Common myeloid progenitor, CD34-positive (primary cell): ENCODE data around the gene MOB4. TPM values are rescaled to one million over a fixed set of nuclear protein-coding genes. Genes with fewer than 3 reads are reported as not detected.
"Not testable (repeated sequence)": the region's sequence is repeated elsewhere in the genome, so short reads cannot be mapped to it uniquely, and the experiment has no call there.

Experiments used
- CTCF ChIA-PET: fragments of 350-600 bp; sonication (Branson Sonifier 250); formaldehyde crosslinking; loops from one replicate; lab custom pipeline; 2021; ENCODE audit warnings: antibody characterized with exemption; lab: Charles Lee
- POLR2A ChIA-PET: fragments of 350-600 bp; sonication (Branson Sonifier 250); formaldehyde crosslinking; loops from one replicate; lab custom pipeline; 2021; ENCODE audit warnings: antibody characterized with exemption; lab: Charles Lee
- DNase-seq, 3 donors: peaks; one replicate each; pipeline versions ENCODE4 v3.0.0 to v3.0.0-alpha.2; 2013
- H3K27ac ChIP-seq, 2 experiments: 1 replicate in 1 of 2; 2 replicates in 1 of 2; pipeline ENCODE4 v1.7.0; 2013; ENCODE audit warnings: inconsistent platforms in 2 of 2, low read length in 2 of 2, mild to moderate bottlenecking in 2 of 2, low read depth in 1 of 2, moderate library complexity in 1 of 2; ENCODE audit not compliant: severe bottlenecking in 2 of 2, insufficient read depth in 1 of 2, poor library complexity in 1 of 2
- H3K27me3 ChIP-seq, 5 experiments: replicated peaks in 2 of 5; 1 replicate in 3 of 5; 2 replicates in 2 of 5; pipeline versions ENCODE4 v1.6.1 to v1.7.0; 2013; ENCODE audit warnings: low read length in 4 of 5, mild to moderate bottlenecking in 2 of 5, moderate library complexity in 2 of 5, inconsistent platforms in 1 of 5; ENCODE audit not compliant: insufficient read depth in 5 of 5, control insufficient read depth in 4 of 5
- H3K36me3 ChIP-seq, 4 experiments: 1 replicate in 2 of 4; 2 replicates in 2 of 4; pipeline versions ENCODE4 v1.6.1 to v1.7.0; 2013; ENCODE audit warnings: low read length in 3 of 4, control low read depth in 1 of 4, mild to moderate bottlenecking in 1 of 4; ENCODE audit not compliant: control insufficient read depth in 4 of 4, insufficient read depth in 4 of 4
- H3K4me1 ChIP-seq, 4 experiments: 1 replicate in 3 of 4; 2 replicates in 1 of 4; pipeline versions ENCODE4 v1.6.1 to v1.7.1; 2013; ENCODE audit warnings: low read length in 3 of 4, mild to moderate bottlenecking in 3 of 4, control low read depth in 1 of 4, inconsistent platforms in 1 of 4, moderate library complexity in 1 of 4; ENCODE audit not compliant: control insufficient read depth in 4 of 4, insufficient read depth in 4 of 4; ENCODE audit errors: control extremely low read depth in 1 of 4
- H3K4me3 ChIP-seq, 7 experiments: 1 replicate in 4 of 7; 2 replicates in 3 of 7; pipeline versions ENCODE4 v1.5.1 to v1.7.0; 2013; ENCODE audit warnings: mild to moderate bottlenecking in 7 of 7, low read length in 6 of 7, moderate library complexity in 6 of 7, inconsistent platforms in 2 of 7, low read depth in 2 of 7, control low read depth in 1 of 7; ENCODE audit not compliant: insufficient read depth in 4 of 7, control insufficient read depth in 1 of 7; ENCODE audit errors: extremely low read depth in 1 of 7
- H3K9me3 ChIP-seq, 5 experiments: 1 replicate in 4 of 5; 2 replicates in 1 of 5; pipeline versions ENCODE4 v1.6.1 to v1.7.1; 2013; ENCODE audit warnings: low read length in 4 of 5, mild to moderate bottlenecking in 2 of 5, inconsistent platforms in 1 of 5, low read depth in 1 of 5, moderate library complexity in 1 of 5; ENCODE audit not compliant: control insufficient read depth in 4 of 5, insufficient read depth in 2 of 5; ENCODE audit errors: control extremely low read depth in 1 of 5
- WGBS: methylation state at CpG from one replicate; pipeline ENCODE4 v1.1.5; 2013; ENCODE audit not compliant: insufficient coverage; 5-methylcytosine and 5-hydroxymethylcytosine counted together
- polyA plus RNA-seq: library from polyadenylated mRNA; unstranded; fragments of 120-200 nt; gene quantifications from one replicate; pipeline ENCODE4 v1.2.1, GENCODE V29; 2013

MOB4 gene
- polyA plus RNA-seq, result 35.1 TPM

- Histone ChIP-seq H3K9me3 (peaks cover 0 to 7% (median 0%) of the 10 kb centered on the region in 5 experiments), H3K27me3 (no peaks in the 10 kb centered on the region), H3K36me3 (peaks cover 0 to 12% (median 8%) of the 10 kb centered on the region in 4 experiments), H3K27ac (peak within 1 kb of the TSS; percentile 80 to 95), H3K4me1 (peaks cover 10 to 24% (median 20%) of the 10 kb centered on the region in 4 experiments), H3K4me3 (peak within 1 kb of the TSS; percentile 90 to 98 (median 92))
- ChIA-PET POLR2A (interaction anchor here (0.5 to 3.2 kb wide), 7 partner anchors 12 to 908 kb away, joined by 3 to 34 read pairs (median 6); partner anchors contain the start of genes HSPD1, HSPE1 and SF3B1), CTCF (interaction anchor here (1.0 to 1.3 kb wide), 3 partner anchors 10 to 48 kb away, joined by 3 to 4 read pairs (median 3); no protein-coding TSS in a partner anchor)
- peak; percentile 95 to 98 (median 98) for DNase-seq
- under 1% methylated on average over 64 of the region's 66 CpGs for WGBS
These were observed at the start of gene MOB4 for GRCh38 chr2:197515739-197516392. TSS of gene MOB4 (plus strand) at chr2:197516066. CDS start at chr2:197516087, 21 bp downstream.

- POLR2A ChIA-PET, result no interaction called here
- peaks cover 19 to 71% (median 31%) of the 10 kb centered on the region in 4 experiments for H3K36me3 ChIP-seq
- WGBS, result 95% methylated on average over 4 of the region's 5 CpGs
These were observed 43.7 kb upstream of the MOB4 start for GRCh38 chr2:197472166-197472565.

GRCh38 chr2:197477797-197478196 is 38.1 kb upstream of the MOB4 start:
- Histone ChIP-seq H3K4me3 (no peak overlapping the region), H3K9me3 (peaks cover 0 to 5% (median 0%) of the 10 kb centered on the region in 5 experiments), H3K27ac (no peak overlapping the region), H3K4me1 (peaks cover 0 to 12% (median 1%) of the 10 kb centered on the region in 4 experiments), H3K27me3 (no peaks in the 10 kb centered on the region), H3K36me3 (peaks cover 12 to 65% (median 27%) of the 10 kb centered on the region in 4 experiments)
- CTCF ChIA-PET, result interaction anchor here (1.5 kb wide), 1 partner anchor 10 kb away, joined by 3 read pairs; no protein-coding TSS in a partner anchor
- WGBS, result 96% methylated on average over 3 of the region's 3 CpGs
- POLR2A ChIA-PET, result no interaction called here
- DNase-seq, result peak in 1 of 3 donors; percentile 29

More at GRCh38 chr2:197472166-197472565, 43.7 kb upstream of the MOB4 start:
- CTCF ChIA-PET, result no interaction called here
- H3K4me3 ChIP-seq, result no peak overlapping the region
- no peak overlapping the region for H3K27ac ChIP-seq
- peaks cover 0 to 3% (median 0%) of the 10 kb centered on the region in 4 experiments for H3K4me1 ChIP-seq
- no peaks in the 10 kb centered on the region for H3K9me3 ChIP-seq
- no peak for DNase-seq
- H3K27me3 ChIP-seq, result no peaks in the 10 kb centered on the region

- WGBS, result 98% methylated on average over 6 of the region's 9 CpGs
- ChIA-PET CTCF (no interaction called here), POLR2A (no interaction called here)
These were observed 35.5 kb upstream of the MOB4 start for GRCh38 chr2:197480165-197481036.

GRCh38 chr2:197484248-197484647 is 31.6 kb upstream of the MOB4 start:
- H3K27me3 ChIP-seq, POLR2A ChIA-PET, H3K4me3 ChIP-seq, H3K27ac ChIP-seq, H3K4me1 ChIP-seq, DNase-seq: not testable (repeated sequence)
- Histone ChIP-seq H3K36me3 (peaks cover 6 to 64% (median 37%) of the 10 kb centered on the region in 4 experiments), H3K9me3 (peaks cover 0 to 12% (median 9%) of the 10 kb centered on the region in 5 experiments)
- no CpG with 5 or more reads among the region's 3 CpGs for WGBS
- CTCF ChIA-PET, result interaction anchor here (0.6 kb wide), 1 partner anchor 207 kb away, joined by 3 read pairs; no protein-coding TSS in a partner anchor

More at GRCh38 chr2:197480165-197481036, 35.5 kb upstream of the MOB4 start:
- H3K36me3 ChIP-seq, result peaks cover 8 to 58% (median 24%) of the 10 kb centered on the region in 4 experiments
- H3K4me1 ChIP-seq, result peaks cover 0 to 12% (median 1%) of the 10 kb centered on the region in 4 experiments
- DNase-seq, result no peak
- no peak overlapping the region for H3K27ac ChIP-seq
- H3K4me3 ChIP-seq, result no peak overlapping the region
- H3K9me3 ChIP-seq, result peaks cover 0 to 12% (median 9%) of the 10 kb centered on the region in 5 experiments
- H3K27me3 ChIP-seq, result no peaks in the 10 kb centered on the region

- ChIA-PET CTCF (no interaction called here), POLR2A (no interaction called here)
- WGBS, result 100% methylated on average over 1 of the region's 2 CpGs
- Histone ChIP-seq H3K27me3 (no peaks in the 10 kb centered on the region), H3K4me3 (no peak overlapping the region), H3K9me3 (peaks cover 0 to 12% (median 9%) of the 10 kb centered on the region in 5 experiments), H3K4me1 (no peaks in the 10 kb centered on the region), H3K36me3 (peaks cover 9 to 73% (median 45%) of the 10 kb centered on the region in 4 experiments), H3K27ac (peak overlapping the region in 1 of 2 experiments; percentile 25)
- DNase-seq, result no peak
These were observed 29.7 kb upstream of the MOB4 start for GRCh38 chr2:197486175-197486574.
